SK-N-SH (cell line): ENCODE data around the gene CC2D2B. TPM values are rescaled to one million over a fixed set of nuclear protein-coding genes. Genes with fewer than 3 reads are reported as not detected.

Experiments used
- CTCF ChIA-PET: fragments of 300-600, 350-600 bp; formaldehyde crosslinking; extraction: SDS; loops from one replicate; lab custom pipeline; 2021; lab: Yijun Ruan, JAX
- POLR2A ChIA-PET: fragments of 350-600 bp; sonication (Branson Sonifier 250); formaldehyde crosslinking; extraction: SDS; loops from one replicate; lab custom pipeline; 2020; ENCODE audit warnings: antibody characterized with exemption, inconsistent platforms; lab: Yijun Ruan, JAX
- DNase-seq: peaks from one replicate; pipeline ENCODE4 v3.0.0; 2012
- H2AFZ ChIP-seq: fragments of 200-600 bp; sonication (generic); 2 replicates; pipeline ENCODE4 v1.8.1; 2016; ENCODE audit warnings: antibody characterized with exemption, mild to moderate bottlenecking, low read depth
- H3F3A ChIP-seq: fragments of 200-600 bp; sonication (generic); replicated peaks from 2 replicates; pipeline ENCODE3; 2016; ENCODE audit warnings: antibody characterized with exemption, mild to moderate bottlenecking; ENCODE audit not compliant: insufficient read depth
- H3K27ac ChIP-seq, 2 experiments: fragments of 200-500 bp in 1 of 2; fragments of 200-600 bp in 1 of 2; sonication (Bioruptor generic) in 1 of 2; sonication (generic), shearing (Covaris generic) in 1 of 2; 2 replicates each; pipeline versions ENCODE4 v1.5.1 to v1.6.1; 2014 to 2016; ENCODE audit warnings: low read depth in 2 of 2, inconsistent platforms in 1 of 2, low read length in 1 of 2, mild to moderate bottlenecking in 1 of 2, mixed read lengths in 1 of 2
- H3K27me3 ChIP-seq: fragments of 200-600 bp; sonication (generic), shearing (Covaris generic); 2 replicates; pipeline ENCODE4 v1.6.1; 2016; ENCODE audit warnings: mixed run types; ENCODE audit not compliant: insufficient read depth
- H3K36me3 ChIP-seq, 2 experiments: fragments of 200-500 bp in 1 of 2; fragments of 200-600 bp in 1 of 2; sonication (Bioruptor generic) in 1 of 2; sonication (generic) in 1 of 2; replicated peaks in 1 of 2; 2 replicates each; pipeline versions ENCODE3 to v1.5.1; 2014 to 2016; ENCODE audit warnings: low read length in 1 of 2, mild to moderate bottlenecking in 1 of 2; ENCODE audit not compliant: insufficient read depth in 2 of 2, control insufficient read depth in 1 of 2
- H3K4me1 ChIP-seq, 2 experiments: fragments of 200-500 bp in 1 of 2; fragments of 200-600 bp in 1 of 2; sonication (Bioruptor generic) in 1 of 2; sonication (generic), shearing (Covaris generic) in 1 of 2; 2 replicates each; pipeline versions ENCODE4 v1.5.1 to v1.6.1; 2014 to 2016; ENCODE audit warnings: low read depth in 1 of 2, low read length in 1 of 2, mixed run types in 1 of 2; ENCODE audit not compliant: insufficient read depth in 2 of 2, control insufficient read depth in 1 of 2
- H3K4me2 ChIP-seq: fragments of 200-600 bp; sonication (generic), shearing (Covaris generic); 2 replicates; pipeline ENCODE4 v1.6.1; 2017; ENCODE audit warnings: mixed run types
- H3K4me3 ChIP-seq, 2 experiments: fragments of 200-500 bp in 1 of 2; fragments of 200-600 bp in 1 of 2; sonication (Bioruptor generic) in 1 of 2; sonication (generic), shearing (Covaris generic) in 1 of 2; 2 replicates each; pipeline versions ENCODE4 v1.5.1 to v1.8.1; 2014 to 2016; ENCODE audit warnings: low read depth in 2 of 2, inconsistent platforms in 1 of 2, low read length in 1 of 2, mild to moderate bottlenecking in 1 of 2, mixed read lengths in 1 of 2, moderate library complexity in 1 of 2
- H3K79me2 ChIP-seq: fragments of 200-600 bp; sonication (generic); 2 replicates; pipeline ENCODE4 v1.8.1; 2017; ENCODE audit warnings: mild to moderate bottlenecking; ENCODE audit not compliant: insufficient read depth
- H3K9ac ChIP-seq: fragments of 200-600 bp; sonication (generic); 2 replicates; pipeline ENCODE4 v1.6.1; 2017; ENCODE audit warnings: mixed run types
- H3K9me2 ChIP-seq: fragments of 200-600 bp; sonication (generic); 2 replicates; pipeline ENCODE4 v1.6.1; 2017; ENCODE audit warnings: mixed run types
- H3K9me3 ChIP-seq: fragments of 200-600 bp; sonication (generic); 2 replicates; pipeline ENCODE4 v1.6.1; 2017; ENCODE audit warnings: mixed run types, mild to moderate bottlenecking, moderate library complexity
- H4K20me1 ChIP-seq: fragments of 200-600 bp; sonication (generic); 2 replicates; pipeline ENCODE4 v1.6.1; 2017; ENCODE audit warnings: mild to moderate bottlenecking, mixed run types; ENCODE audit not compliant: insufficient read depth
- CHD2 ChIP-seq: fragments of 150-350 bp; IDR thresholded peaks from 2 replicates; pipeline ENCODE4 v1.6.1; 2018; ENCODE audit warnings: low read length; ENCODE audit not compliant: partially characterized antibody
- ELF1 ChIP-seq: IDR thresholded peaks from 2 replicates; pipeline ENCODE4 v1.4.0; 2012
- EZH2phosphoT487 ChIP-seq: fragments of 200-600 bp; sonication (generic); IDR thresholded peaks from 2 replicates; pipeline ENCODE4 v1.6.1; 2017; ENCODE audit warnings: low read depth, mixed run types, mild to moderate bottlenecking, antibody characterized with exemption, moderate library complexity, borderline replicate concordance
- FOSL2 ChIP-seq: IDR thresholded peaks from 2 replicates; pipeline ENCODE4 v1.4.0; 2012; ENCODE audit warnings: low read depth, mild to moderate bottlenecking, moderate library complexity, borderline replicate concordance
- FOXJ3 ChIP-seq: sonication (generic); formaldehyde crosslinking; IDR thresholded peaks from 2 replicates; pipeline ENCODE4 v1.5.1; 2020; ENCODE audit warnings: mild to moderate bottlenecking, missing genetic modification reagents
- FOXM1 ChIP-seq: IDR thresholded peaks from 2 replicates; pipeline ENCODE4 v1.4.0; 2012; ENCODE audit warnings: low read depth, mild to moderate bottlenecking
- GABPA ChIP-seq: IDR thresholded peaks from 2 replicates; pipeline ENCODE4 v1.4.0; 2012; ENCODE audit warnings: low read depth, mild to moderate bottlenecking
- MEF2A ChIP-seq: IDR thresholded peaks from 2 replicates; pipeline ENCODE4 v1.4.0; 2012; ENCODE audit warnings: low read depth, borderline replicate concordance
- NFIC ChIP-seq: IDR thresholded peaks from 2 replicates; pipeline ENCODE4 v1.4.0; 2012; ENCODE audit warnings: borderline replicate concordance
- PBX3 ChIP-seq: IDR thresholded peaks from 2 replicates; pipeline ENCODE4; 2012
- POLR2AphosphoS5 ChIP-seq: IDR thresholded peaks from 2 replicates; pipeline ENCODE4 v1.6.1; 2012; ENCODE audit warnings: low read depth, low read length
- RCOR1 ChIP-seq: fragments of 150-350 bp; IDR thresholded peaks from 2 replicates; pipeline ENCODE4 v1.6.1; 2017; ENCODE audit warnings: antibody characterized with exemption, low read length
- RXRA ChIP-seq: IDR thresholded peaks from 2 replicates; pipeline ENCODE4 v1.4.0; 2012; ENCODE audit warnings: low read depth, mild to moderate bottlenecking, borderline replicate concordance
- SIN3A ChIP-seq: IDR thresholded peaks from 2 replicates; pipeline ENCODE4 v1.6.1; 2012; ENCODE audit warnings: low read depth, mild to moderate bottlenecking, low read length, moderate library complexity, borderline replicate concordance
- SMC3 ChIP-seq: IDR thresholded peaks from 2 replicates; pipeline ENCODE4 v1.6.1; 2012; ENCODE audit warnings: low read depth, low read length, improper control_type of control experiment
- TAF1 ChIP-seq: IDR thresholded peaks from 2 replicates; pipeline ENCODE4 v1.6.1; 2012; ENCODE audit warnings: low read depth, mild to moderate bottlenecking, low read length, moderate library complexity, borderline replicate concordance
- ZBTB33 ChIP-seq: IDR thresholded peaks from 2 replicates; pipeline ENCODE4 v1.4.0; 2012; ENCODE audit warnings: low read depth, borderline replicate concordance
- WGBS: methylation state at CpG from one replicate; pipeline ENCODE4 v1.1.6; 2017; ENCODE audit warnings: low lambda C conversion rate; 5-methylcytosine and 5-hydroxymethylcytosine counted together
- polyA plus RNA-seq, 3 experiments: library from polyadenylated mRNA; depleted of rRNA; stranded (reverse); fragments of >200 nt; gene quantifications; 2 replicates each; pipeline ENCODE4 v1.2.3, GENCODE V29; 2012
- TF ChIP-seq, protein P1 (sequence below): IDR thresholded peaks from 2 replicates; pipeline ENCODE4 v1.4.0; 2012; ENCODE audit warnings: low read depth
- TF ChIP-seq, protein P2 (sequence below): fragments of 150-350 bp; IDR thresholded peaks from 2 replicates; pipeline ENCODE4 v1.6.1; 2016; ENCODE audit warnings: mild to moderate bottlenecking, low read depth, low read length
- TF ChIP-seq, protein P3 (sequence below): IDR thresholded peaks from 2 replicates; pipeline ENCODE4 v1.4.0; 2012; ENCODE audit warnings: low read depth, borderline replicate concordance

Gene CC2D2B
- polyA plus RNA-seq, 1 of the 3 experiments (the other 2 are of a cell fraction): not detected

- peak; percentile 94 for TF ChIP-seq ZBTB33
- TF ChIP-seq FOXJ3 (CRISPR knock-in tag): no peak
- TF ChIP-seq TAF1: peak; percentile 55; the same call in 1 of the 2 replicates
- no peak for TF ChIP-seq GABPA
- TF ChIP-seq SIN3A: 0 out of 2 replicates have a peak, but pooled peaks have one; percentile 50
- TF ChIP-seq, protein P1, sequence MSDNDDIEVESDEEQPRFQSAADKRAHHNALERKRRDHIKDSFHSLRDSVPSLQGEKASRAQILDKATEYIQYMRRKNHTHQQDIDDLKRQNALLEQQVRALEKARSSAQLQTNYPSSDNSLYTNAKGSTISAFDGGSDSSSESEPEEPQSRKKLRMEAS: peak; percentile 74
- no peak for TF ChIP-seq FOXM1
Observed at GRCh38 chr10:96043033-96043892, 135.5 kb downstream of the CC2D2B start, which contains the start of gene CCNJ (continued).

DNA sequence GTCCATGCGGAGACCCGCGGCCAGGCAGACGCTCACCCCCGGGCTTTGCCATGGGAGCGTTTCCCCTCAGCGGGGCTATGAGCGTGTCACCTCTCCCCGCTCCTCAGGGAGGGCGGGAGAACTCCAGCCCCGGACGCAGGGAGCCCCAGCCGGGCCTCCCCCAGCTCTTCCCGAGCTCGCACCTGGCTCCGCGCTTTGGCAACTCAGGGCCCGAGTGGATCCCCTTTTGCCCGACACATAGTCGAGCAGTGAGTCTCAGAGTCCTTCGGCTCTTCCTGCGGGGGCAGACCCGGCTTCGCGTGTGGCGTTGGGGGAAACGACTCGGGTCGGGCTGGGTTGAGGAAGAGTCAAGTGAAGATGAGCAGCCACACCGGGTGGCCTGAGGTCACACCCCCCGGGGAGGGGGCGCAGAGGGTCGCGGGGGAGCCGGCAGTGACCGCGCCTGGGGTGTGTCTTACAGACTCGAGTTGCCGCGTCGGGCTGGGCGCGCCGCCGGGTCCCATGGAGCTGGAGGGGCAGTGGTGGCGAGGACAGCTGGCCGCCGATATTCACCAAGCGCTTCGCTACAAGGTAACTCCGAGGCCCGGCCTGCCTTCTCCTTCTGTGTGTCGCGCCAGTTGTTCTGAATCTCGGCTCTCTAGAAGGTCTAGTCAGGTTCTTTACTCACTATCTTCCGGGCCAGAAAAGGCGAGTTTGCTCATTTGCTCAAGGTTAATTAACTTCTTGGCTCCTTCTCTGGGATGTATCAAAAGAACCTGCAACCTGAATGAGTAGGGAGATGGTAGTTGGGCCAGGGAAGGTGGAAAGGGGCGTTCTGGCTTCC, 136.3 kb downstream of the CC2D2B start:
- peaks cover 7% of the 10 kb centered on the region; the same call in 1 of the 2 replicates for H4K20me1 ChIP-seq
- peak overlapping the region; percentile 75 to 89 for H3K27ac ChIP-seq
- H3K79me2 ChIP-seq: peaks cover 60% of the 10 kb centered on the region
- no peaks in the 10 kb centered on the region for H3K27me3 ChIP-seq
- ChIA-PET POLR2A (interaction anchor here (2.6 to 3.6 kb wide), 2 partner anchors 46 to 86 kb away, joined by 13 to 20 read pairs; partner anchors contain the start of gene ZNF518A), CTCF (interaction anchor here (3.0 kb wide), 1 partner anchor 27 kb away, joined by 13 read pairs; no protein-coding TSS in a partner anchor)
- TF ChIP-seq CHD2 (no peak), RXRA (no peak), NFIC (no peak), RCOR1 (no peak), PBX3 (no peak), FOSL2 (no peak), POLR2AphosphoS5 (no peak), MEF2A (no peak), SMC3 (no peak), SIN3A (no peak), ELF1 (no peak), EZH2phosphoT487 (no peak), ZBTB33 (no peak)
- TF ChIP-seq, protein P2, sequence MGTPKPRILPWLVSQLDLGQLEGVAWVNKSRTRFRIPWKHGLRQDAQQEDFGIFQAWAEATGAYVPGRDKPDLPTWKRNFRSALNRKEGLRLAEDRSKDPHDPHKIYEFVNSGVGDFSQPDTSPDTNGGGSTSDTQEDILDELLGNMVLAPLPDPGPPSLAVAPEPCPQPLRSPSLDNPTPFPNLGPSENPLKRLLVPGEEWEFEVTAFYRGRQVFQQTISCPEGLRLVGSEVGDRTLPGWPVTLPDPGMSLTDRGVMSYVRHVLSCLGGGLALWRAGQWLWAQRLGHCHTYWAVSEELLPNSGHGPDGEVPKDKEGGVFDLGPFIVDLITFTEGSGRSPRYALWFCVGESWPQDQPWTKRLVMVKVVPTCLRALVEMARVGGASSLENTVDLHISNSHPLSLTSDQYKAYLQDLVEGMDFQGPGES: no peak
- TF ChIP-seq, protein P3, sequence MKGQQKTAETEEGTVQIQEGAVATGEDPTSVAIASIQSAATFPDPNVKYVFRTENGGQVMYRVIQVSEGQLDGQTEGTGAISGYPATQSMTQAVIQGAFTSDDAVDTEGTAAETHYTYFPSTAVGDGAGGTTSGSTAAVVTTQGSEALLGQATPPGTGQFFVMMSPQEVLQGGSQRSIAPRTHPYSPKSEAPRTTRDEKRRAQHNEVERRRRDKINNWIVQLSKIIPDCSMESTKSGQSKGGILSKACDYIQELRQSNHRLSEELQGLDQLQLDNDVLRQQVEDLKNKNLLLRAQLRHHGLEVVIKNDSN: no peak
- peak overlapping the region; percentile 80 for H2AFZ ChIP-seq
- H3K9me2 ChIP-seq: no peaks in the 10 kb centered on the region
- peaks cover 4% of the 10 kb centered on the region for H3F3A ChIP-seq
- H3K9me3 ChIP-seq: no peaks in the 10 kb centered on the region
- 0% methylated on average over 15 of the region's 58 CpGs for WGBS
- H3K4me1 ChIP-seq: peaks cover 0 to 6% of the 10 kb centered on the region in 2 experiments; a peak in 2 of 4 replicates
- peaks cover 0 to 12% of the 10 kb centered on the region in 2 experiments for H3K36me3 ChIP-seq
- H3K4me2 ChIP-seq: peak overlapping the region; percentile 91
- H3K4me3 ChIP-seq: peak overlapping the region; percentile 76 to 92
- peak; percentile 83 for DNase-seq
- H3K9ac ChIP-seq: peak overlapping the region; percentile 92
